Heart left ventricle (tissue), 16 donors: ENCODE results near the gene LGALS7B. TPM values are rescaled to one million over a fixed set of nuclear protein-coding genes. Genes with fewer than 3 reads are reported as not detected.
"Not testable (repeated sequence)": the region's sequence is repeated elsewhere in the genome, so short reads cannot be mapped to it uniquely, and the experiment has no call there.

Experiments
- ATAC-seq, 4 donors: fragments of 200-7000 bp; cut with Tn5 transposase; one replicate each; pipeline ENCODE4 v1.9.1; 2020 to 2022; ENCODE audit warnings: moderate library complexity in 4 of 4, mild to moderate bottlenecking in 3 of 4, moderate number of reproducible peaks in 1 of 4
- DNase-seq, 5 donors: peaks; one replicate each; pipeline ENCODE4 v3.0.0-alpha.2; 2020
- H3K27ac ChIP-seq, 12 donors: fragments of 200-600 bp; sonication (generic) in 4 of 12; one replicate each; pipeline versions ENCODE4 v1.5.0 to v1.8.0; 2016 to 2022; ENCODE audit warnings: mild to moderate bottlenecking in 2 of 12
- H3K27me3 ChIP-seq, 9 donors: fragments of 200-600 bp; sonication (generic) in 2 of 9; one replicate each; pipeline versions ENCODE4 v1.5.1 to v1.8.0; 2016 to 2022; ENCODE audit warnings: mild to moderate bottlenecking in 3 of 9
- H3K36me3 ChIP-seq, 9 donors: fragments of 200-600 bp; sonication (generic) in 2 of 9; one replicate each; pipeline versions ENCODE4 v1.5.0 to v1.8.0; 2018 to 2022; ENCODE audit warnings: mild to moderate bottlenecking in 2 of 9
- H3K4me1 ChIP-seq, 12 donors: fragments of 200-600 bp; sonication (generic) in 4 of 12; one replicate each; pipeline versions ENCODE4 v1.5.0 to v1.8.0; 2016 to 2022; ENCODE audit warnings: mild to moderate bottlenecking in 3 of 12
- H3K4me3 ChIP-seq, 12 donors: fragments of 200-600 bp; sonication (generic) in 4 of 12; one replicate each; pipeline versions ENCODE4 v1.5.0 to v1.8.0; 2017 to 2022; ENCODE audit warnings: mild to moderate bottlenecking in 9 of 12, moderate library complexity in 4 of 12
- H3K9me3 ChIP-seq, 12 donors: fragments of 200-600 bp; sonication (generic) in 4 of 12; one replicate each; pipeline versions ENCODE4 v1.5.0 to v1.8.0; 2016 to 2022; ENCODE audit warnings: mild to moderate bottlenecking in 1 of 12
- POLR2A ChIP-seq, 2 donors: fragments of 450-650 bp; IDR thresholded peaks; one replicate each; pipeline ENCODE4 v1.6.1; 2017; ENCODE audit warnings: antibody characterized with exemption in 2 of 2, mild to moderate bottlenecking in 2 of 2, moderate library complexity in 2 of 2
- WGBS, 4 donors: extraction: QIAGEN DNeasy Blood & Tissue Kit in 2 of 4; methylation state at CpG; one replicate each; pipeline versions ENCODE4 v1.1.5 to v1.1.7; 2013 to 2018; 5-methylcytosine and 5-hydroxymethylcytosine counted together
- intact Hi-C, 10 donors: fragments of 100-400 bp; cut with DNase I; formaldehyde crosslinking; loops; one replicate each; pipeline versions ENCODE4 v1.11.1 to v1.14.2; 2022
- polyA plus RNA-seq, 2 donors: library from polyadenylated mRNA; stranded (reverse); fragments of 200-250 nt; gene quantifications; one replicate each; pipeline ENCODE4 v1.2.3, GENCODE V29; 2013
- total RNA-seq, 9 donors: library from RNA; depleted of rRNA in 2 of 9; stranded (reverse); fragments of >200 nt in 2 of 9; fragmentation: NEBNext Ultra II Directional in 3 of 9; extraction: Animal tissue kit (Norgen Biotek cat#: 25700) in 3 of 9; gene quantifications; one replicate each; pipeline versions ENCODE4 v1.1.0 to v1.2.4, GENCODE V29; 2016 to 2023
- TF ChIP-seq, protein P1 (sequence below), 12 donors: fragments of 200-600 bp; sonication (generic) in 4 of 12; IDR thresholded peaks; one replicate each; pipeline versions ENCODE4 v1.5.0 to v1.8.0; 2018 to 2022; ENCODE audit warnings: antibody characterized with exemption in 12 of 12, mild to moderate bottlenecking in 5 of 12
- donor health status: ischemic (EF 13 %, LVEDD 7.1; RV severe dilation, severe dysfunction).
- donor health status: healthy with polysubstance abuse.
- donor health status: DM: no; HTN: yes; CAD: no.
- donor health status: DM: no; HTN: no; CAD: no.
- donor health status: ischemic (EF 25% LVEDD 6.9; RV normal size, moderate dysfunction).
- donor health status: ischemic (EF 25% LVEDD 5.7; RV mildly dilated, moderate dysfunction).
- donor health status: healthy.
- donor health status: DM: yes; HTN: yes; CAD: no.
- donor health status: ischemic (EF 35%, LVEDD 5.7; RV mildly dilated, moderate dysfunction).
- donor health status: nonischemic (EF 11% LVEDD 7.7; RV severe dilation, severe dysfunction).
- donor health status: DM: yes; HTN: yes; CAD: no.
- donor health status: PGD.
- donor health status: ischemic (EF 29% LVEDD 5.4; RV normal size, mild dysfunction).
- donor health status: nonischemic (EF 23%, LVEDD 6.1; RV moderate dilation, normal function).

Gene LGALS7B
- total and polyA plus RNA-seq, 11 donors, result not detected

DNA sequence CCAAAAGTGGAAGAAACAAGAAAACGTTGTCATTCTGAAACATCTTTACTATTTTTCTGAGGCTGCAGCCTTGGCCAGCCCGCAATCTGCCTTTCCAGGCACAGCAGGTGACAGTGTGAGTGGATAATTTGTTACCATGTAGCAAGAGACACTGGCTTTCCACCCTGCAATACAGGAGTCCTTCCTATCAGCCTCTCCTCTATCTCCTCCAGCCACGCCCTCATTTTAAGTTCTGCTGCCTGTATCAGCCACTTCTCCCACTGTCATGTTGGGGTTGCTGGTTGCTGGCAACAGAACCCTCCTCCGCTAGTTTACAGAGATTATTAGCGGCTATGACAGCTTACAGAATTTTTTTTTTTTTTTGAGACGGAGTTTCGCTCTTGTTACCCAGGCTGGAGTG is 7.9 kb upstream of the LGALS7B start:
- ATAC-seq (no peak), DNase-seq (no peak)
- Histone ChIP-seq H3K9me3 (no peaks in the 10 kb centered on the region), H3K27ac (no peak overlapping the region), H3K36me3 (no peaks in the 10 kb centered on the region), H3K27me3 (peaks cover 0 to 2% (median 0%) of the 10 kb centered on the region in 9 donors), H3K4me3 (no peak overlapping the region), H3K4me1 (peaks cover 0 to 3% (median 0%) of the 10 kb centered on the region in 12 donors)
- intact Hi-C loops, result no loop called here
- TF ChIP-seq POLR2A (IDR thresholded peaks at IDR 0.05), result no peak
- TF ChIP-seq, protein P1, sequence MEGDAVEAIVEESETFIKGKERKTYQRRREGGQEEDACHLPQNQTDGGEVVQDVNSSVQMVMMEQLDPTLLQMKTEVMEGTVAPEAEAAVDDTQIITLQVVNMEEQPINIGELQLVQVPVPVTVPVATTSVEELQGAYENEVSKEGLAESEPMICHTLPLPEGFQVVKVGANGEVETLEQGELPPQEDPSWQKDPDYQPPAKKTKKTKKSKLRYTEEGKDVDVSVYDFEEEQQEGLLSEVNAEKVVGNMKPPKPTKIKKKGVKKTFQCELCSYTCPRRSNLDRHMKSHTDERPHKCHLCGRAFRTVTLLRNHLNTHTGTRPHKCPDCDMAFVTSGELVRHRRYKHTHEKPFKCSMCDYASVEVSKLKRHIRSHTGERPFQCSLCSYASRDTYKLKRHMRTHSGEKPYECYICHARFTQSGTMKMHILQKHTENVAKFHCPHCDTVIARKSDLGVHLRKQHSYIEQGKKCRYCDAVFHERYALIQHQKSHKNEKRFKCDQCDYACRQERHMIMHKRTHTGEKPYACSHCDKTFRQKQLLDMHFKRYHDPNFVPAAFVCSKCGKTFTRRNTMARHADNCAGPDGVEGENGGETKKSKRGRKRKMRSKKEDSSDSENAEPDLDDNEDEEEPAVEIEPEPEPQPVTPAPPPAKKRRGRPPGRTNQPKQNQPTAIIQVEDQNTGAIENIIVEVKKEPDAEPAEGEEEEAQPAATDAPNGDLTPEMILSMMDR (IDR thresholded peaks at IDR 0.05), result no peak
- 44 to 50% (median 49%) methylated on average over 7 of the region's 7 CpGs for WGBS, 4 donors

DNA sequence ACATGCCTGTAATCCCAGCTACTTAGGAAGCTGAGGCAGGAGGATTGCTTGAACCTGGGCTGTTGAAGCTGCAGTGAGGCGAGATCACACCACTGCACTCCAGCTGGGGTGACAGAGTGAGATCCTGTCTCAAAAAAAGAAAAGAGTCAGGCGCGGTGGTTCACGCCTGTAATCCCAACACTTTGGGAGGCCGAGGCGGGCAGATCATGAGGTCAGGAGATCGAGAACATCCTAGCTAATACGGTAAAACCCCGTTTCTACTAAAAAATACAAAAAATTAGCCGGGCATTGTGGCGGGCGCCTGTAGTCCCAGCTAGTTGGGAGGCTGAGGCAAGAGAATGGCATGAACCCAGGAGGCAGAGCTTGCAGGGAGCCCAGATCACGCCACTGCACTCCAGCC is 6.8 kb upstream of the LGALS7B start:
- 91 to 93% (median 92%) methylated on average over 13 of the region's 13 CpGs for WGBS, 4 donors
- H3K36me3 ChIP-seq, H3K4me3 ChIP-seq, ATAC-seq, H3K4me1 ChIP-seq, H3K9me3 ChIP-seq, H3K27ac ChIP-seq, DNase-seq, intact Hi-C loops, H3K27me3 ChIP-seq: not testable (repeated sequence)

DNA sequence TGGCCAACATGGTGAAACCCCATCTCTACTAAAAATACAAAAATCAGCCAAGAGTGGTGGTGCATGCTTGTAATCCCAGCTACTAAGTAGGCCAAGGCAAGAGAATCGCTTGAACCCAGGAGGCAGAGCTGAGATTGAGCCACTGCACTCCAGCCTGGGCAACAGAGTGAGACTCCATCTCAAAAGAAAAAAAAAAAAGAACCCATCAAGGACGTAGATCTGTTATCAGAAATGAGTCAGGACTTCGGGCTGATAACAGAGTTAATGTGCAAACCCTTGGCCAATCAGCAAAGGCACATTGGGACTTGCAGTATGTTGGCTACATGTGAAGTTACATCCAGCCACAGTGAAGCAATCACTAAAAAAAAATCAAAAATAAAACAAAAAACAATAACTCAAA is 4.8 kb upstream of the LGALS7B start:
- no peaks in the 10 kb centered on the region for H3K9me3 ChIP-seq
- peaks cover 0 to 2% (median 0%) of the 10 kb centered on the region in 9 donors for H3K27me3 ChIP-seq
- intact Hi-C loops, result no loop called here
- no peak for DNase-seq
- no peak overlapping the region for H3K4me3 ChIP-seq
- no peak overlapping the region for H3K27ac ChIP-seq
- no peak for ATAC-seq
- no peaks in the 10 kb centered on the region for H3K36me3 ChIP-seq
- peaks cover 0 to 3% (median 0%) of the 10 kb centered on the region in 12 donors for H3K4me1 ChIP-seq
- 73 to 84% (median 76%) methylated on average over 3 of the region's 3 CpGs for WGBS, 4 donors
- TF ChIP-seq POLR2A (IDR thresholded peaks at IDR 0.05), result no peak
- TF ChIP-seq, protein P1 (IDR thresholded peaks at IDR 0.05), result no peak

DNA sequence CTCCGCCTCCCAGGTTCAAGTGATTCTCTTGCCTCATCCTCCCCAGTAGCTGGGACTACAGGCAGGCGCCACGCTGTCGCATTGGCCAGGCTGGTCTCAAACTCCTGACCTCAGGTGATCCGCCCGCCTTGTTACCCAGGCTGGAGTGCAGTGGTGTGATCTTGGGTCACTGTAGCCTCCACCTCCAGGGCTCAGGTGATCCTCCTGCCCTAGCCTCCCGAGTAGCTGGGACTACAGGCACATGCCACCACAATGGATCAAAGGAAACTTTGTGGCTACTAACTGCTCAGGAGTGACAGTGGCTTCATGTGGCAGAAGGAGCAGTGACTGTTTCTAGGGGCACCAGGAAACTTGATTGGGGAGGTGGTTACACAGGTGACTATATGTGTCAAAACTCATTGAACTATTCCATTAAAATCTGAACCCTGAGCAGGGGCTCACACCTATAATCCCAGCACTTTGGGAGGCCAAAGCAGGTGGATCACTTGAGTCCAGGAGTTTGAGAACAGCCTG is 3.8 kb upstream of the LGALS7B start:
- Histone ChIP-seq H3K9me3 (no peaks in the 10 kb centered on the region), H3K4me1 (peaks cover 0 to 3% (median 0%) of the 10 kb centered on the region in 12 donors), H3K27ac (no peak overlapping the region), H3K4me3 (no peak overlapping the region), H3K27me3 (peaks cover 0 to 2% (median 0%) of the 10 kb centered on the region in 9 donors), H3K36me3 (no peaks in the 10 kb centered on the region)
- TF ChIP-seq, protein P1 (IDR thresholded peaks at IDR 0.05), result no peak
- no peak for TF ChIP-seq POLR2A (IDR thresholded peaks at IDR 0.05)
- WGBS, 4 donors, result 94 to 100% (median 98%) methylated on average over 7 of the region's 7 CpGs
- intact Hi-C loops, result no loop called here
- DNase-seq (no peak), ATAC-seq (no peak)

DNA sequence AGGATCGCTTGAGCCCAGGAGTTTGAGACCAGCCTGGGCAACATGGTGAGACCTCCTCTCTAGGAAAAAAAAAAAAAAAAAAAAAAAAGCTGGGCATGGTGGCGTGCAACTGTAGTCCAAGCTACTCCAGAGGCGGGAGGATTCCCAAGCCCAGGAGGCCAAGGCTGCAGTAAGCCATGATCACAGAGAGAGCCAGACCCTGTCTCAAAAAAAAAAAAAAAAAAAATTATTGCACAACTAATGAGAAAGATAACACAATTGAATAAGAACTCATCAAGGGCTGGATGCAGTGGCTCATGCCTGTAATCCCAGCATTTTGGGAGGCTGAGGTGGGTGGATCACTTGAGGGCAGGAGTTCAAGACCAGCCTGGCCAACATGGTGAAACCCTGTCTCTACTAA is 2.9 kb upstream of the LGALS7B start:
- DNase-seq, H3K9me3 ChIP-seq, ATAC-seq, H3K4me1 ChIP-seq, H3K27me3 ChIP-seq, H3K36me3 ChIP-seq, intact Hi-C loops, H3K4me3 ChIP-seq, H3K27ac ChIP-seq: not testable (repeated sequence)
- 84 to 97% (median 97%) methylated on average over 3 of the region's 3 CpGs for WGBS, 4 donors
